IMR-90 (cell line): Measurements from ENCODE around the gene ARHGAP19. TPM values are rescaled to one million over a fixed set of nuclear protein-coding genes. Genes with fewer than 3 reads are reported as not detected.

Source experiments
- ATAC-seq: fragments of 200-7000 bp; cut with Tn5 transposase; 2 replicates; pipeline ENCODE4 v1.9.1; 2020; ENCODE audit warnings: low read depth, mild to moderate bottlenecking, moderate library complexity
- BruUV-seq: library from RNA; stranded (reverse); fragments of 400-500 nt; replicated peaks from 2 replicates; lab custom pipeline; 2021; lab: Mats Ljungman, UMichigan
- CTCF ChIA-PET: fragments of 300-600 bp; formaldehyde crosslinking; extraction: SDS; loops from one replicate; lab custom pipeline; 2021; ENCODE audit warnings: antibody characterized with exemption; lab: Yijun Ruan, JAX
- POLR2A ChIA-PET: fragments of 300-600 bp; sonication (Branson Sonifier 250); formaldehyde crosslinking; loops from one replicate; lab custom pipeline; 2022; ENCODE audit warnings: antibody characterized with exemption; ENCODE audit not compliant: unreplicated experiment; lab: Charles Lee
- DNase-seq: peaks from one replicate; pipeline ENCODE4 v3.0.0; 2013
- H2AFZ ChIP-seq: replicated peaks from 2 replicates; pipeline ENCODE3; 2013; ENCODE audit warnings: low read length, mild to moderate bottlenecking; ENCODE audit not compliant: poor library complexity
- H2AK5ac ChIP-seq: 2 replicates; pipeline ENCODE4 v1.6.1; 2013; ENCODE audit warnings: low read depth, low read length, inconsistent platforms
- H2AK9ac ChIP-seq: replicated peaks from 2 replicates; pipeline ENCODE3; 2013; ENCODE audit warnings: mild to moderate bottlenecking, low read depth, low read length, moderate library complexity; ENCODE audit not compliant: poor library complexity
- H2BK120ac ChIP-seq: 2 replicates; pipeline ENCODE4 v1.6.1; 2013; ENCODE audit warnings: low read depth, low read length, inconsistent platforms
- H2BK15ac ChIP-seq: 3 replicates; pipeline ENCODE4 v1.6.1; 2013; ENCODE audit warnings: low read depth, low read length, inconsistent platforms
- H2BK20ac ChIP-seq: 2 replicates; pipeline ENCODE4 v1.6.1; 2013; ENCODE audit warnings: low read depth, mild to moderate bottlenecking, inconsistent platforms, low read length, moderate library complexity
- H2BK5ac ChIP-seq: 2 replicates; pipeline ENCODE4 v1.6.1; 2013; ENCODE audit warnings: mild to moderate bottlenecking, low read depth, low read length, inconsistent platforms; ENCODE audit not compliant: poor library complexity, severe bottlenecking
- H3K14ac ChIP-seq: replicated peaks from 2 replicates; pipeline ENCODE4 v1.6.1; 2013; ENCODE audit warnings: low read depth, low read length, inconsistent platforms
- H3K18ac ChIP-seq: 2 replicates; pipeline ENCODE4 v1.6.1; 2013; ENCODE audit warnings: low read depth, low read length, control low read depth
- H3K23ac ChIP-seq: 2 replicates; pipeline ENCODE4 v1.6.1; 2013; ENCODE audit warnings: low read depth, low read length, inconsistent platforms
- H3K27ac ChIP-seq: 2 replicates; pipeline ENCODE4 v1.5.1; 2013; ENCODE audit warnings: mild to moderate bottlenecking, control low read depth, low read length; ENCODE audit not compliant: insufficient read depth
- H3K27me3 ChIP-seq: 2 replicates; pipeline ENCODE4 v1.6.1; 2013; ENCODE audit warnings: low read length; ENCODE audit not compliant: control insufficient read depth, insufficient read depth
- H3K36me3 ChIP-seq: 2 replicates; pipeline ENCODE4 v1.6.1; 2013; ENCODE audit warnings: low read length, mixed read lengths; ENCODE audit not compliant: control insufficient read depth, insufficient read depth
- H3K4ac ChIP-seq: 2 replicates; pipeline ENCODE4 v1.6.1; 2013; ENCODE audit warnings: low read depth, low read length, inconsistent platforms
- H3K4me1 ChIP-seq: 2 replicates; pipeline ENCODE4 v1.6.1; 2013; ENCODE audit warnings: low read length, mixed read lengths; ENCODE audit not compliant: control insufficient read depth, insufficient read depth
- H3K4me2 ChIP-seq: 2 replicates; pipeline ENCODE4 v1.6.1; 2013; ENCODE audit warnings: low read depth, mild to moderate bottlenecking, control low read depth, low read length, moderate library complexity
- H3K4me3 ChIP-seq: 2 replicates; pipeline ENCODE4 v1.5.1; 2013; ENCODE audit warnings: low read depth, mild to moderate bottlenecking, control low read depth, low read length, moderate library complexity; ENCODE audit not compliant: insufficient read depth
- H3K56ac ChIP-seq: 2 replicates; pipeline ENCODE4 v1.6.1; 2013; ENCODE audit warnings: low read length, inconsistent platforms; ENCODE audit not compliant: insufficient read depth; ENCODE audit errors: extremely low read depth
- H3K79me1 ChIP-seq, 2 experiments: 2 replicates each; pipeline ENCODE4 v1.6.1; 2013; ENCODE audit warnings: low read length in 2 of 2, inconsistent platforms in 1 of 2, low read depth in 1 of 2
- H3K9ac ChIP-seq: 2 replicates; pipeline ENCODE4 v1.6.1; 2013; ENCODE audit warnings: low read depth, low read length, control low read depth
- H3K9me1 ChIP-seq: 2 replicates; pipeline ENCODE4 v1.6.1; 2013; ENCODE audit warnings: low read length, inconsistent platforms; ENCODE audit not compliant: insufficient read depth
- H3K9me3 ChIP-seq: 2 replicates; pipeline ENCODE4 v1.6.1; 2013; ENCODE audit warnings: low read length; ENCODE audit not compliant: control insufficient read depth, insufficient read depth
- H4K20me1 ChIP-seq: 2 replicates; pipeline ENCODE4 v1.6.1; 2013; ENCODE audit warnings: low read length, inconsistent platforms; ENCODE audit not compliant: insufficient read depth
- H4K5ac ChIP-seq: 2 replicates; pipeline ENCODE4 v1.6.1; 2013; ENCODE audit warnings: mild to moderate bottlenecking, low read depth, low read length, control low read depth
- H4K8ac ChIP-seq, 2 experiments: 2 replicates each; pipeline ENCODE4 v1.6.1; 2013; ENCODE audit warnings: low read depth in 2 of 2, low read length in 2 of 2, control low read depth in 1 of 2, inconsistent platforms in 1 of 2
- H4K91ac ChIP-seq: 2 replicates; pipeline ENCODE4 v1.6.1; 2013; ENCODE audit warnings: low read depth, low read length, inconsistent platforms; ENCODE audit not compliant: insufficient read depth
- CHD1 ChIP-seq: IDR thresholded peaks from 2 replicates; pipeline ENCODE4 v1.6.1; 2012; ENCODE audit warnings: low read depth, low read length, improper control_type of control experiment
- FOS ChIP-seq: fragments of 150-350 bp; IDR thresholded peaks from 2 replicates; pipeline ENCODE4 v1.6.1; 2016; ENCODE audit warnings: low read depth, low read length
- MAFK ChIP-seq: IDR thresholded peaks from 2 replicates; pipeline ENCODE4 v1.6.1; 2012; ENCODE audit warnings: low read depth, low read length, improper control_type of control experiment
- MAZ ChIP-seq: IDR thresholded peaks from 2 replicates; pipeline ENCODE4 v1.6.1; 2012; ENCODE audit warnings: low read depth, mild to moderate bottlenecking, low read length, improper control_type of control experiment, moderate library complexity, borderline replicate concordance
- POLR2A ChIP-seq: IDR thresholded peaks from 2 replicates; pipeline ENCODE4 v1.6.1; 2012; ENCODE audit warnings: mild to moderate bottlenecking, low read depth, low read length
- RCOR1 ChIP-seq: IDR thresholded peaks from 2 replicates; pipeline ENCODE4 v1.6.1; 2012; ENCODE audit warnings: mild to moderate bottlenecking, low read length, improper control_type of control experiment; ENCODE audit not compliant: insufficient replicate concordance
- RFX5 ChIP-seq: IDR thresholded peaks from 2 replicates; pipeline ENCODE4 v1.8.0; 2012; ENCODE audit warnings: low read depth, mild to moderate bottlenecking, low read length, moderate library complexity
- SMC3 ChIP-seq: fragments of 150-350 bp; IDR thresholded peaks from 2 replicates; pipeline ENCODE4 v1.6.1; 2016; ENCODE audit warnings: low read depth, mild to moderate bottlenecking, antibody characterized with exemption, low read length, moderate library complexity
- WGBS, 2 experiments: methylation state at CpG; one replicate each; pipeline versions ENCODE4 v1.1.5 to v1.1.7; 2013; ENCODE audit warnings: missing lambda C conversion rate in 2 of 2; ENCODE audit not compliant: insufficient read length in 1 of 2; ENCODE audit errors: extremely low coverage in 2 of 2; 5-methylcytosine and 5-hydroxymethylcytosine counted together
- dilution Hi-C: fragments of 300-500 bp; cut with HindIII; formaldehyde crosslinking; loops from one replicate; pipeline ENCODE4 v1.14.3; 2018; ENCODE audit warnings: low sequenced_read_pairs; ENCODE audit not compliant: unreplicated experiment
- in situ Hi-C: fragments of 300-500 bp; cut with MboI; formaldehyde crosslinking; loops from 3 replicates; pipeline ENCODE4 v1.14.3; 2019; ENCODE audit warnings: low sequenced_read_pairs, inconsistent platforms, mixed read lengths
- intact Hi-C: fragments of 100-400 bp; cut with micrococcal nuclease; formaldehyde crosslinking; loops from 2 replicates; pipeline ENCODE4 v1.10.0; 2022
- polyA plus RNA-seq, 3 experiments: library from polyadenylated mRNA; depleted of rRNA; stranded (reverse); fragments of >200 nt; gene quantifications; 2 replicates each; pipeline ENCODE4 v1.2.3, GENCODE V29; 2012; ENCODE audit warnings: low replicate concordance in 1 of 3
- total RNA-seq: library from RNA; depleted of rRNA; stranded (reverse); fragments of >200 nt; gene quantifications from 2 replicates; pipeline ENCODE4 v1.2.3, GENCODE V29; 2012

Gene ARHGAP19
- total and polyA plus RNA-seq, 2 of the 4 experiments (the other 2 are of a cell fraction), result 6.3 to 7.0 TPM

DNA sequence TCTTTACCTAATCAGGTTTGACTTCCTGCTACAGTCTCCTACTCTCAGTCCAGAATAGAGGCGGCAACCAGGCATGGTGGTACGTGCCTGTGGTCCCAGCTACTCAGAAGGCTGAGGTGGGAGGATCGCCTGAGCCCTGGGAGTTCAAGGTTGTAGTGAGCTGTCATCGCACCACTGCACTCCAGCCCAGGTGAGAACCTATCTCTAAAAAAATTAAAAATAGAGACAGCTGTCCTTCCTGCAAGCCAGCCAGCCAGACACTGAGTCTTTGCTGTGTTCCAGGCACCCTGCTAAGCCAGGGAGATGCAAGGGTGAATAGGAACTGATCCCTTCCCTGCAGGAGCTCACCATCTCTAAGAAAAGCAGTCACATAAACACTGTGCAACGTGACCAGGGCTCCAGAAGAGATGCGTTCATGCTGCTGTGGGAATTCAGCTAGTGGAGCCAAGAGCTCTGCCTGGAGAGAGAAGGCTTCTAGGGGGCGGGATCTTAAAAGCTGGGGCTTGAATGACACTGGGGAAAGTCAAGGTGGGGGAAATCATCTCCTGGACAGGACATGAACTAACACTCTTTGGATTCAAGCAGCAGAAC, 84.6 kb downstream of the ARHGAP19 start:
- Histone ChIP-seq H3K9me3 (no peaks in the 10 kb centered on the region), H3K36me3 (no peaks in the 10 kb centered on the region), H2BK15ac (no peak overlapping the region), H4K20me1 (no peaks in the 10 kb centered on the region), H4K91ac (no peak overlapping the region), H3K23ac (no peak overlapping the region), H3K14ac (no peak overlapping the region), H3K56ac (no peak overlapping the region), H4K8ac (no peak overlapping the region), H2AK5ac (no peak overlapping the region), H2BK5ac (no peak overlapping the region), H3K4me1 (no peaks in the 10 kb centered on the region), H2BK120ac (no peak overlapping the region), H3K9ac (no peak overlapping the region), H3K4me3 (no peak overlapping the region), H3K4ac (no peak overlapping the region), H3K18ac (no peak overlapping the region), H2AFZ (no peak overlapping the region), H3K9me1 (no peaks in the 10 kb centered on the region), H3K27ac (no peak overlapping the region), H4K5ac (no peak overlapping the region), H2BK20ac (no peak overlapping the region), H3K27me3 (peaks cover 35% of the 10 kb centered on the region), H2AK9ac (peak overlapping the region; percentile 24), H3K4me2 (no peak overlapping the region), H3K79me1 (no peaks in the 10 kb centered on the region)
- in situ Hi-C loops (loop anchor here (10.0 kb wide), 1 partner anchor 133 kb away; no protein-coding TSS in a partner anchor), dilution Hi-C loops (no loop called here), intact Hi-C loops (no loop called here)
- no CpG with 5 or more reads among the region's 7 CpGs for WGBS, 2 experiments
- DNase-seq (no peak), ATAC-seq (no peak)
- BruUV-seq, result no TSS peak
- ChIA-PET POLR2A (no interaction called here), CTCF (interaction anchor here (2.4 to 4.1 kb wide), 2 partner anchors 10 to 135 kb away, joined by 10 to 24 read pairs; no protein-coding TSS in a partner anchor)
- TF ChIP-seq RCOR1 (no peak), MAFK (no peak), MAZ (no peak), POLR2A (no peak), RFX5 (no peak), FOS (no peak), SMC3 (no peak), CHD1 (no peak)
